H54 (cell line): Measurements from ENCODE around the gene PSME2.
A peak's percentile ranks its signal among the peaks of the same experiment; 100 is the strongest.

Experiments
- DNase-seq: peaks from one replicate; pipeline ENCODE4 v3.0.0; 2011; ENCODE audit warnings: low spot score, mixed read lengths; ENCODE audit not compliant: insufficient read length
- FAIRE-seq: peaks from 3 replicates; lab custom pipeline; 2011; peaks lifted over from hg19 to GRCh38; lab: Jason Lieb, UNC
- POLR2A ChIP-seq: IDR thresholded peaks from 2 replicates; pipeline ENCODE4 v1.6.1; 2011; ENCODE audit warnings: low read depth, mild to moderate bottlenecking, low read length

The PSME2 gene

DNA sequence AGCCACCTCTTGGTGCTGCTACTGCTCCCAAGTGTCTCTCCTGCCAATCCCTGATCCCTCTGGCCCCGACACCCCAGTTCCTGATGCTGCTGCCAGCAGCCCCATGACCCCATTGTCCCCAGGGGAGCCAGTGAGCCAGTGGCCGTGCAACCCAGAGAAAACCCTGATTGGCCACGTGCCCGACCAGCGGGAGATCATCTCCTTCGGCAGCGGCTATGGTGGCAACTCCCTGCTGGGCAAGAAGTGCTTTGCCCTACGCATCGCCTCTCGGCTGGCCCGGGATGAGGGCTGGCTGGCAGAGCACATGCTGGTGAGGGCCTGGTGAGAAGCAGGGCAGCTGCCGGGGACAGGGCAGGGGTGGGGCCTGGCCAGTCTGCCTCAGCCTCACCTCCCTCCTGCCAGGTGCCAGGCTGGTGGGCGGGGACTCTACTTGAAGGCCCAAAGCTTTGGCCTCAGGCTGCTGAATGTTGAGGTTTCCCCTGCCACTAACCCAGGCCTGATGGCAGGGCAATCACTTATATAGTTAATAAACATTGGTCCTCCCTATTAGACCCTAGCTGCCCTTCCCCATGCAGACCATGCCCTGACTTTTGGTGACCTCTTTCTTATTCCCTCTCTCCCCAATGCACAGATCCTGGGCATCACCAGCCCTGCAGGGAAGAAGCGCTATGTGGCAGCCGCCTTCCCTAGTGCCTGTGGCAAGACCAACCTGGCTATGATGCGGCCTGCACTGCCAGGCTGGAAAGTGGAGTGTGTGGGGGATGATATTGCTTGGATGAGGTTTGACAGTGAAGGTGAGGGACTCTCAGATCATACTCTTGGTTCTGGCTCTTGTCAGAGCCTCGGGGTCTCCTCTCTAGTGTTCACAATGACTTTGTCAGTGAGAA lies 47.2 kb downstream of the PSME2 start:
- no peak for FAIRE-seq
- no peak for TF ChIP-seq POLR2A
- DNase-seq: no peak

DNA sequence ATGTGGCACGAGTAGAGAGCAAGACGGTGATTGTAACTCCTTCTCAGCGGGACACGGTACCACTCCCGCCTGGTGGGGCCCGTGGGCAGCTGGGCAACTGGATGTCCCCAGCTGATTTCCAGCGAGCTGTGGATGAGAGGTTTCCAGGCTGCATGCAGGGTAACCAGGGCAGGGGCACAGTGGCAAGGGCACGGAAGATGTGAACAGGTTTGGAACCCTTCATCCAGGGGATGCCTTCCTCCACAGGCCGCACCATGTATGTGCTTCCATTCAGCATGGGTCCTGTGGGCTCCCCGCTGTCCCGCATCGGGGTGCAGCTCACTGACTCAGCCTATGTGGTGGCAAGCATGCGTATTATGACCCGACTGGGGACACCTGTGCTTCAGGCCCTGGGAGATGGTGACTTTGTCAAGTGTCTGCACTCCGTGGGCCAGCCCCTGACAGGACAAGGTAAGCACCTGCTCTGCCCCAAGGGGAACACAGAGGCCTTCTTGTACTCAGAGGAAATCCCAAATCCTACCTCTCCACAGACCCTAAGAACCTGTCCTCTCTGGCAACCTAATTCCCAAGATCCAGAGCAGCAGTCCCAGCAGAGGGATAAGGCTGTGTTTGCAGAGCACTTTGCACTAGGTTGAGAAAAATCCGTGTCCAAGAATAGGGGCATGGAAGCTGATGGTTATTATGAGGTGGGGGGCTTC lies 48.0 kb downstream of the PSME2 start:
- no peak for DNase-seq
- no peak for TF ChIP-seq POLR2A
- FAIRE-seq: no peak

DNA sequence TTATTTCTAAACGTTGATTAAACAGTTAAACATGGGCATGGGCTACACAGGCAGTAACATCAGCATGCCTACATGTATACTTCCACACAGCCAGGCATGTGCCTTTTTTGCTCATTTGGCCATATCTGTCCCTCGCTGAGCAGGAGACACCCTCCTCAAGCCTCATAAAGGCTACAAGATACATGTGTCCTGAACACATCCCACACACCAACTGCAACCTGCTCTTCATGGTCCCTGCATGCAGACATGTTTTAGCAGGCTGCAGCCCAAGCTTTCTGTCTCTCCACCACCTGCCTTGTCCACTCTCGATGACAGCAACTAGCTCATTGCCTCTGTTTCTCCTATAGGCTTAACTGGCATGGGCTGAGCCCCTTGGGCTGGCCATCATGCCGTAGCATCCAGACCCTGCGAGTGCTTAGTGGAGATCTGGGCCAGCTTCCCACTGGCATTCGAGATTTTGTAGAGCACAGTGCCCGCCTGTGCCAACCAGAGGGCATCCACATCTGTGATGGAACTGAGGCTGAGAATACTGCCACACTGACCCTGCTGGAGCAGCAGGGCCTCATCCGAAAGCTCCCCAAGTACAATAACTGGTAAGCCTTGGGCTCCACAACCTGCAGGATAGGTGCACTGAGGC lies 49.7 kb downstream of the PSME2 start:
- DNase-seq: no peak
- no peak for FAIRE-seq
- no peak for TF ChIP-seq POLR2A

DNA sequence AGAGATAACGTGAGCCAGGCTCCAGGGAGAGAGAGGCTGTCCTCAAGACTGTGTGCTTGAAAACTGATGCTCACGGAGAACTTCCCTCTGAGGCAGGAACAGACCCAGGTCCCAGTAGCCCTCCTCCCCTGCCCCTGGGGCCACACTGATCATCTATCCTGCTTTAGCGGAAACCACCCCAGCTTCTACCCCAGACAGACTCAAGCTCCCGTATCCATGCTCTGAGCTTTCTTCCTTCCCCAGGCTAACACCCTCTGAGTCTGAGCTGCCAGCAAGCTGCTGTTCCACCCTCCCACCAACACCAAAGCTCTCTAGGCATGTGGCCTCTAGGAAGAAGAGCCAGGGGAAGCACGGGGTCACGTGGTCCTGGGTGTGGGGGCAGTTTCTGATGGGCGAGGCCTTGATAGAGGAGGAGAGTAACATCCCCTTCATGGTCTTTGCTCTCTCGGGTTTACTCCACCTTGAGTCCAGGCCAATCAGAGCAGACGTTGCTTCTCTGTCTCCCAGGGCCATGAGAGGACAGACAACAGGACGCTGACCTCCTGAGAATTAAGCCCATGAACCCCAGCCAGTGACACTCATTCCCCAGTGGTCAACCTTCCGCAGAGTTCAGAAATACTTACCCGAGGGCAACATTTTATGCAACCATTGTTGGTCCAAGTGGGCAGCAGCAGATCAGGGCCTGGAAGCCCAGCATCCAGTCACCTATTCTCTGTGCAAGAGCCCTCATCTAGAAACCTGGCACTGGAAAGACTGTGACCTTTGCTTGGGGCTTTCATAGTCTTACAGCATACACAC lies 50.9 kb downstream of the PSME2 start:
- DNase-seq (no peak), FAIRE-seq (no peak)
- no peak for TF ChIP-seq POLR2A

DNA sequence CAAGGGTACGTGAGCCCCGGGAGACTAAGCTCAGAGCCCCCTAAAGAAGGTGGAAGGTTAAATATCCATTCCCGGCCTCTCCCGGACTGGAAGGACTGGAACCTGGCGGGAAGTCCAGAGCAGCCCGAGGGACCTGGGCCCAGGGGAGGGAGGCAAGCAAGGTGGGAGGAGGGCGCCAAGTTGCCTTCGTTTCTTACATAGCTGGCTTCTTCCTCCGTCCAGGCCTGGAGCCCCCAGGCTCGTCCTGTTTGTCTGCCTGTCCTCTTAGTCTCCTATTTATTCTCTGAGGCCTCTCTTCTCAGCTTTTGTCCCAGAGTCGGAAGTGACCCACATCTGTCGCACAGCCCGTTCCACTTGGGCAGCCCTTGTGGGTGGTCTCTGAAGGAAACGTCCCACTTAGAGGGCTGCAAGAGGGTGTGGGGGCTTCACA lies 51.6 kb downstream of the PSME2 start:
- TF ChIP-seq POLR2A: no peak
- FAIRE-seq (no peak), DNase-seq (no peak)

DNA sequence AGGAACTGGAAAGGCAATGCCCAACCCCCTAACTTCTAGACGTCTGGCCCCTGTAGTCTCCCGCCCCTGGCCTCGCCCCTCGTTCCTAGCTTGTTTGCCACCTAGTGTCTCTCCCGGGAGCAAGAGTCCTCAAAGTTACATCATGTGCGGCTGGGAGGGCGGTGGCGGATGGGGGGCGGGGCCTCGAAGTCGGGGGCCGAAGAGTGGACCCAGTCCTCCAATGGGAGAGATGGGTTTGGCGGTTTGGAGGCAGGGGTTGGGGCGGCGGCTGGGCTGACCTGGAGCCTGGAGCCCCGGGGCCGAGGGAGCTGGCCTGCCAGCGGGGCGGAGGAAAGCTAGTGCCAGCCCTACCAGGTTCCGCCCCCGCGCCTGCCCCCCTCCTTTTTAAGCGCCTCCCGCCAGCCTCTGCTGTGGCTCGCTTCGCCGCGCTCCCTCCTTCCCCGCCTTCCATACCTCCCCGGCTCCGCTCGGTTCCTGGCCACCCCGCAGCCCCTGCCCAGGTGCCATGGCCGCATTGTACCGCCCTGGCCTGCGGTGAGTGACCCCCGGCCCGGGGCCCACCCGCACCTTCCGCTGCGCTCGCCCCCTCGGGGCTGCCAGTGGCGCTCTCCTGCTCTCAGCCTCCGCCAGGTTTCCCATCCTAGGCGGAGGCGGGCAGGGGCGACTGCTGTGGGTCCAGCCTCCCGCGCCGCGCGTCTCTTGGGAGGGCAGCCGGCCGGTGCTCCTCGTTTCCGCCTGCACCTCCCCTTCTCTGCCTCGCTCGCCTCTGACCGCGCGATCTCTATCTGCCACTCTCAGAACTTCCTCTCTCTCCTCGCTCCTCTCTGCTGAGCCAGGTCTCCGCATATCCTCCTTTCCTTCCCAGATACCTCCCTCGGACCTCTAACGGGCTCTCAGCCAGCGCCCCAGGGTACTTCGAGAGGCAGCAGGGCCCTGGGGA lies 52.2 kb downstream of the PSME2 start, which contains the start of gene PCK2:
PCK2 (plus strand) TSS at position 411 of the 940 bp plus-strand sequence; CDS start at position 506, 95 bp downstream.
- DNase-seq: peak; percentile 89
- FAIRE-seq: no peak
- TF ChIP-seq POLR2A: peak; percentile 89
